ENCODE results near the gene KRTAP16-1.
A peak's percentile ranks its signal among the peaks of the same experiment; 100 is the strongest.
"Not testable (repeated sequence)": the region's sequence is repeated elsewhere in the genome, so short reads cannot be mapped to it uniquely, and the experiment has no call there.

Gene KRTAP16-1

DNA sequence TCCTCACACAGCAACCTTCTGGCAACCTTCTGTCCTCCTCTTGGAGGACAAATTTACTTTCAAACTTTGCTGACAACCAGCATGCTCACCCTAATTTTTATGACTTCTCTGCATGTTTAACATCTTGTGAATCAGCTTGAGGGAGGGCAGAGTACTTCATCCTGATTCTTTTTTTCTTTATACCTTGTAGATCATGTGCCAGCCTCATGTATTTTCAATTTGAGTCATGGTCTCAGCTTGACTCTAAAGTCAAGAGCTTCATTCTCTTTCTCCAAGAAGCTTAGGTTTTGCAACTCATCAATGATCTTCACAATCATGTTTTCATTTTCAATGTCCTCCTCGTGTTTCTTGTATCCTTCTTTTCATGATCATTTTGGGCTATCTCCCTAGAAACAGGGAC, 37.3 kb downstream of the KRTAP16-1 start:
- TF ChIP-seq CTCF (IDR thresholded peaks at IDR 0.05; ENCODE audit: low read depth, low read length) = no peak
- DNase-seq (ENCODE audit: extremely low read depth, low read depth) = no peak

DNA sequence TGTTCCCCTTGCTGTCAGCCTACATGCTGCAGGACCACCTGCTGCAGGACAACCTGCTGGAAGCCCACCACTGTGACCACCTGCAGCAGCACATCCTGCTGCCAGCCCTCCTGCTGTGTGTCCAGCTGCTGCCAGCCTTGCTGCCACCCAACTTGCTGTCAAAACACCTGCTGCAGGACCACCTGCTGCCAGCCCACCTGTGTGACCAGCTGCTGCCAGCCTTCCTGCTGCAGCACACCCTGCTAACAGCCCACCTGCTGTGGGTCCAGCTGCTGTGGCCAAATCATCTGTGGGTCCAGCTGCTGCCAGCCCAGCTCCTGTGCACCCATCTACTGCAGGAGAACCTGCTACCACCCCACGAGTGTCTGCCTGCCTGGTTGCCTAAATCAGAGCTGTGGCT, 37.8 kb downstream of the KRTAP16-1 start:
- not testable (repeated sequence) for DNase-seq (ENCODE audit: extremely low read depth, low read depth)

- TF ChIP-seq CTCF (IDR thresholded peaks at IDR 0.05; ENCODE audit: low read depth, low read length) = no peak
Measured at GRCh38 chr17:41267711-41268110, 41.4 kb downstream of the KRTAP16-1 start.

DNA sequence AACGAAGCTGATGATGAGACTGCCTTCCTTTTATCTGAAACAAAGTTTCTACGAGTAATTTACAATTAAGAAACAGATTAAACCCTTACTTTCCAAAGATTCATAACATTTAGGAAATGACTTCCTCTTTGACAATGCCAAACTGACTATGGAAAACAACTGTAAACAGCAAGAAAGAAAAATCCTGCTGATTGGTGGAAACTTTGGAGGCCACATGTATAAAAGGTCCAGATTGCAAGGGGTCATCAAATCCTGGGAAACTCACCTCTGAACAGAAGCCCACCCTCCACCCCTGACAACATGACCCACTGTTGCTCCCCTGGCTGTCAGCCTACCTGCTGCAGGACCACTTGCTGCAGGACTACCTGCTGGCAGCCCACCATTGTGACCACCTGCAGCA, 44.0 kb downstream of the KRTAP16-1 start, which contains the start of gene KRTAP9-6:
Gene KRTAP9-6, plus strand, starts transcription at position 301 of the 400 bp plus-strand sequence. Its CDS starts 0 bp downstream, at position 301.
- no peak for TF ChIP-seq CTCF (IDR thresholded peaks at IDR 0.05; ENCODE audit: low read depth, low read length)
- no peak for DNase-seq (ENCODE audit: extremely low read depth, low read depth)

More at GRCh38 chr17:41267711-41268110, 41.4 kb downstream of the KRTAP16-1 start:
- no peak for DNase-seq (ENCODE audit: extremely low read depth, low read depth)

GRCh38 chr17:41264599-41264998, 44.5 kb downstream of the KRTAP16-1 start:
- no peak for DNase-seq (ENCODE audit: extremely low read depth, low read depth)
- no peak for TF ChIP-seq CTCF (IDR thresholded peaks at IDR 0.05; ENCODE audit: low read depth, low read length)

DNA sequence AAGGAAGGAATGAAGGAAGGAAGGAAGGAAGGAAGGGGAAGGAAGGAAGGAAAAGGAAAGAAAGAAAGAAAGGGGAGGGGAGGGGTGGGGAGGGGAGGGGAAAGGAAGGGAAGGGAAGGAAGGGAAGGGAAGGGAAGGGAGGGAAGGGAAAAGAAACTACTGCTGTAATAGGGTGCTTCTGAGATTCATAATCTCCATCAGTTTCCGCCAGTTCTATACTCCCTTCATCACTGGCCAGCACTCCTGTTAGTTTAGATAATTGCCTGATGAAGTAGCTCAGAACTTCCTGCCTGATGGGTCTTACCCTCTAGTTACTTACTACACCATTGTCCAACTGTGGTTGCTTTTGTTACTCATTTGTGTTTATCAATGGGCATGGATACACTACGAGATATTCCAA, 45.9 kb downstream of the KRTAP16-1 start:
- no peak for DNase-seq (ENCODE audit: extremely low read depth, low read depth)
- no peak for TF ChIP-seq CTCF (IDR thresholded peaks at IDR 0.05; ENCODE audit: low read depth, low read length)

DNA sequence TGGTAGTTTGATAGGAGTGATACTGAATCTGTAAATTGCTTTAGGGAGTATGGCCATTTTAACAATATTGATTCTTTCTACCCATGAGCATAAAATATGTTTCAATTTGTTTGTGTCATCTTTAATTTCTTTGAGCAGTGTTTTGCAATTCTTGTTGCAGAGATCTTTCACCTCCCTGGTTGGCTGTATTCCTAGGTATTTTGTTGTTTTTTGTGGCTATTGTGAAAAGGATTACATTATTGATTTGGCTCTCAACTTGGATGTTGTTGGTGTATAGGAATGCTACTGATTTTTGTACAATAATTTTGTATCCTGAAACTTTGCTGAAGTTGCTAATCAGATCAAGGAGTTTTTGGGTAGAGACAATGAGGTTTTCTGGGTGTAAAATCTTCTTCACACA, 50.7 kb downstream of the KRTAP16-1 start:
- TF ChIP-seq CTCF (IDR thresholded peaks at IDR 0.05; ENCODE audit: low read depth, low read length) = no peak
- peak; percentile 16 for DNase-seq (ENCODE audit: extremely low read depth, low read depth)

Measured in AG09319 (cell line).